GM19452 (cell line): ENCODE data around the gene COG8.
"Not testable (repeated sequence)": the region's sequence is repeated elsewhere in the genome, so short reads cannot be mapped to it uniquely, and the experiment has no call there.

Experiments
- ATAC-seq: cut with Tn5 transposase; IDR thresholded peaks from one replicate; pipeline ENCODE4 v1.9.1; 2021; ENCODE audit not compliant: unreplicated experiment

Gene COG8

DNA sequence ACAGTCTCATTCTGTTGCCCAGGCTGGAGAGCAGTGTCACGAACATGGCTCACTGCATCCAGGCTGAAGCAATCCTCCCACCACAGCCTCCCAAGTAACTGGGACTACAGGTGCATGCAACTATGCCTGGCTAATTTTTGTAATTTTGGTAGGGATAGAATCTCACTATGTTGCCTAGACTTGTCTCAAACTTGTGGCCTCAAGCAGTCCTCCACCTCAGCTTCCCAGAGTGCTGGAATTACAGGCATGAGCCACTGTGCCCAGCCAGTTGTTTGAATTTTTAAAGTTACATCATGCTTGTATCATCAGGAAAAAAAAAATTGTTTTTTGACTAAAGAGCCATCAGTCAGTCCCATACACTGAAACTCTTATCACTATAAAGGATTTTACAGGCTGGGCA, 45.3 kb downstream of the COG8 start:
- no peak for ATAC-seq

DNA sequence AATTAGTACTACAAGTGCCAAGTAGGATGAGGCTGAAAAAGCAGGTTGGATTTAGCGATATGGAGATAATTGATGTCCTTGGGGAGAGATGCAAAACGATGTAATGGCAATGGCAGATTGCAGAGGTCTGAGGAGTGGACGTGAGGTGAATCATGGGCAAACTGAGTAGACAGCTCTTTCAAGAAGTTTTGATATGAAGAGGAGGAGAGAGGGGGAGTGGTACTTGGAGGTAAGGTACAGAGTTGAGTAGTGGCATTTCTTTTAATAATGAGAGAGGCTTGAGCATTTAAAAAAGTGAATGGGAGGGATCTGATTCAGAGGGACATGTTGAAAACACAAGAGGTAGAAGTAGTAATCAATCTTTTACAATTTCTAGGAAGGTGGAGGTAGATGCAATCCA, 46.0 kb downstream of the COG8 start:
- no peak for ATAC-seq

DNA sequence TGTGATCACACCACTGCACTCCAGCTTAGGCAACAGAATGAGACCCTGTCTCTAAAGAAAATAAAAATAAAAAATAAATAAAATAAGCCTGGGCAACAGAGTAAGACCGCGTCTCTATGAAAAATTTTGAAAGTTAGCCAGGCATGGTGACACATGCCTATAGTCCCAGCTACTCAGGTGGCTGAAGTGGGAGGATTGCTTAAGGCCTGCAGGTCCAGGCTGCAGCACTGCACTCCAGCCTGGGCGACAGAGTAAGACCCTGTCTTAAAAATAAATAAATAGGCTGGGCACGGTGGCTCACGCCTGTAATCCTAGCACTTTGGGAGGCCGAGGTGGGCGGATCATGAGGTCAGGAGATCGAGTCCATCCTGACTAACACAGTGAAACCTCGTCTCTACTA, 47.7 kb downstream of the COG8 start:
- ATAC-seq, result not testable (repeated sequence)

DNA sequence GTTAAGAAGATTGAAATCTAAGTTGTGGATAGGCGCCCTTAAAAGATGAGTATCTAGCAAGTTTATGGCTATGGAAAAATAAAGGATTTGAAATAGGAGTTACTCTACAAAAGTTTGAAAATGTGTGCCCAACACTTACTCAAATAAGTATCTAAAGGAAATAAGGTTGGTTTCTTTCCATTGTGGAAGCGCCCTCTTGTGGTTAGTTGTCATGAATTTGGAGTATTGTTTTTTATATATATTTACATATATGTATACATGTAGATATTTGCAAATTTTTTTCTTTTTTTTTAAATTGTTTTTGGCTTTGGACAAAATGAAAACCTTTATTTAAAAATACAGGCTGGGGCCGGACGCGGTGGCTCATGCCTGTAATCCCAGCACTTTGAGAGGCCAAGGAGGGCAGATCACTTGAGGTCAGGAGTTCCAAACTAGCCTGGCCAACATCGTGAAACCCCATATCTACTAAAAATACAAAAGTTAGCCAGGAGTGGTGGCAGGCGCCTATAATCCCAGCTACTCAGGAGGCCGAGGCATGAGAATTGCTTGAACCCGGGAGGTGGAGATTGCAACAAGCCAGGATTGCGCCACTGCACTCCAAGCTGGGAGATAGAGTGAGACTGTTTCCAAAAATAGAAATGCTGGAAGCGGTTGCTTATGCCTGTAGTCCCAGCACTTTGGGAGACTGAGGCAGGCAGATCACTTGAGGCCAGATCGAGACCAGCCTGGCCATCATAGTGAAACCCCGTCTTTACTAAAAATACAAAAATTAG, 52.2 kb downstream of the COG8 start:
- ATAC-seq, result no peak

DNA sequence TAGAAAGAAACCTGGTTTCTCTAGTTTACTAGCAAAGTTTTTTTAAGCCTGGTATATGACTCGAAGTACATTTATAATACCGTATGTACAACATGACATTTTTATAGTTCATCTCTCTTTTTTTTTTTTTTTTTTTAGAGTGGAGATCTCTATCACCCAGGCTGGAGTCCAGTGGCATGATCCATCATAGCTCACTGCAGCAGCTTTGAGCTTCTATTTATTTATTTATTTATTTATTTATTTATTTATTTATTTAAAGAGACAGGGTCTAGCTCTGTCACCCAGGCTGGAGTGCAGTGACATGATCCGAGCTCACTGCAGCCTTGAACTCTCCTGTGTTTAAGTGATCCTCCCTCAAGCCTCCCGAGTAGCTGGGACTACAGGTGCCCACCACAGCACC, 54.1 kb downstream of the COG8 start:
- ATAC-seq, result no peak

DNA sequence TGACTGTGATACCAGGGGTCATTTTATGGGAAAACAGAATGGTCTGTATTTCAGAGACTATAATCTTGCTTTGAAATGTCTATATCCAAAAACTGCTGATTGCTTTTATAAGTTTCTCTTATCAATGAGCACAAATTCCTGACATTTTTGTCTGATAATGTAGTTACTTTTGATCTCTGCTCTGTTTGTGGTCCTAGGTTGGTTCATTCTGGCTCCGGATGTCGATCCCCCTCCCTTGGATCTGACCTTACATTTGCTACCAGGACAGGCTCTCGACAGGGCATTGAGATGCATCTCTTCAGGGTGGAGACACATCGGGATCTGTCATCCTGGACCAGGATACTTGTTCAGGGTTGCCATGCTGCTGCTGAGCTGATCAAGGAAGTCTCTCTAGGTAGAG, 55.5 kb downstream of the COG8 start:
- no peak for ATAC-seq

DNA sequence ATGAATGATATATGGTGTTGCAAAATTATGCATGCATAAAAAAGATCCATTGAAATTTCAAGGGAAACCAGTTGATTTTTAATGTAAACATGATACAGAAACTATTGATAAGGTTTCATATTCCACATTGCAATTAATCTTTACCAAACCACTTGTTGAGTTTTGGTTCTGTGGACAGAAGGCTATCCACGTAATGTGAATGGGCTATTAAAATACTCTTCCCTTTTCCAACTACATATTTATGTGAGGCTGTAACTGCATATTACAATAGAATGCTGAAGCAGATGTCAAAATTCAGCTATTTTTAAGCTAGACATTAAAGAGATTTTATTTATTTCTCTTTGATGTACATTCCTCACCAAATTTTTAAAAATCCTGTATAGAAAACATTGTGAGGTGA, 62.0 kb downstream of the COG8 start:
- no peak for ATAC-seq
